PFSK-1 (cell line): ENCODE data around the gene CPNE9.

Source experiments
- POLR2AphosphoS5 ChIP-seq: IDR thresholded peaks from 2 replicates; pipeline ENCODE4 v1.6.1; 2012; ENCODE audit warnings: low read depth, mild to moderate bottlenecking, control low read depth, low read length, moderate library complexity
- REST ChIP-seq, 2 experiments: IDR thresholded peaks; 2 replicates each; pipeline versions ENCODE4 v1.6.1 to v1.8.0; 2011 to 2012; ENCODE audit warnings: low read depth in 2 of 2, low read length in 2 of 2, control low read depth in 1 of 2, inconsistent platforms in 1 of 2, mild to moderate bottlenecking in 1 of 2, moderate library complexity in 1 of 2; ENCODE audit not compliant: insufficient read depth in 1 of 2
- TAF1 ChIP-seq: IDR thresholded peaks from 2 replicates; pipeline ENCODE4 v1.6.1; 2012; ENCODE audit warnings: low read length, control low read depth, borderline replicate concordance; ENCODE audit not compliant: insufficient read depth

DNA sequence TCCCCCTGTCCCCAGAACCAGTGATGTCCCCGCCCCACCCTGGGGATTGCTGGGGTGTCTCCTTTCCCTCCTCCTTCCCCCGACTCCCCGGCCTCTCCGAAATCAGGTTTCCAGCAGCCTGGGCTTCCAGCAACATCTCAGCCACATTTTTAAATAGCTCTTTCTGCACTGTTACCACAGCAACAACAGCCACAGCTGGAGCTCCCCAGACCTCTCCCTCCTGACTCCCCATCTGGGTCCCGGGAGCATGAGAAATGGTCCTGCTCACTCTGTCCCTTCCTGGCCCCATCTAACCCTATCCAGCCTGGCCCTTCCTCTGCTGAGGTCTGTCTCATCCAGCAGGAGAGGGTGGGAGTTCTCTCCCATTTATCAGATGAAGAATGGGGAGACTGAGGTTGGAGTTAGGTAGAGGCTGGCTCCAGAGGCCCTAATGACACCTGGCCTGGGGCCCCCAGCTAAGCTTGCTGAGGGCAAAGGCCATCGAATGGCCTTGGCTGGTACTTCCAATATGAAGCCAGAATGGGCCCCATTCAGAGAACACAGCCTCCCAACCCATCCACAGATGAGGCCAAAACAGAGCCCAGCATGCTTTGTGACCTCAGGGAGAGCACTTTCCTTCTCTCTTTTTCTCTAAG, 64.6 kb downstream of the CPNE9 start:
- TF ChIP-seq REST (IDR thresholded peaks at IDR 0.05; ENCODE audit: insufficient read depth in 1 of 2, low read depth in 2 of 2, low read length in 2 of 2) (no peak), POLR2AphosphoS5 (no peak), TAF1 (no peak)
